Measurements from ENCODE around the gene FLNB. TPM values are rescaled to one million over a fixed set of nuclear protein-coding genes. Genes with fewer than 3 reads are reported as not detected.

The FLNB gene
- total RNA-seq, 1 donor from 2014 or later = 52.8 TPM

GRCh38 chr3:58154626-58155449, 146.6 kb downstream of the FLNB start:
- peak; percentile 27 for ATAC-seq
- DNase-seq (ENCODE audit: low spot score) = no peak

GRCh38 chr3:58155838-58156237, 147.6 kb downstream of the FLNB start:
- ATAC-seq (no peak), DNase-seq (ENCODE audit: low spot score) (no peak)

- no peak for DNase-seq (ENCODE audit: low spot score)
- ATAC-seq = no peak
Measured at GRCh38 chr3:58157700-58158099, 149.5 kb downstream of the FLNB start.

- DNase-seq (ENCODE audit: low spot score) (no peak), ATAC-seq (no peak)
Measured at GRCh38 chr3:58158442-58159153, 150.4 kb downstream of the FLNB start.

GRCh38 chr3:58160399-58160798, 152.2 kb downstream of the FLNB start:
- DNase-seq (ENCODE audit: low spot score) (no peak), ATAC-seq (no peak)

- peak; percentile 59 for DNase-seq (ENCODE audit: low spot score)
- ATAC-seq = no peak
Measured at GRCh38 chr3:58161435-58162398, 153.5 kb downstream of the FLNB start.

- ATAC-seq (no peak), DNase-seq (ENCODE audit: low spot score) (no peak)
Measured at GRCh38 chr3:58163234-58163633, 155.0 kb downstream of the FLNB start.

GRCh38 chr3:58164199-58164879, 156.1 kb downstream of the FLNB start:
- peak; percentile 96 for DNase-seq (ENCODE audit: low spot score)
- peak; percentile 77 for ATAC-seq

- ATAC-seq (peak; percentile 5), DNase-seq (ENCODE audit: low spot score) (no peak)
Measured at GRCh38 chr3:58164906-58165821, 156.9 kb downstream of the FLNB start.

GRCh38 chr3:58167431-58168351, 159.5 kb downstream of the FLNB start:
- peak; percentile 43 for ATAC-seq

GRCh38 chr3:58168498-58168897, 160.3 kb downstream of the FLNB start:
- DNase-seq (ENCODE audit: low spot score) = no peak

More at GRCh38 chr3:58167431-58168351, 159.5 kb downstream of the FLNB start:
- no peak for DNase-seq (ENCODE audit: low spot score)

GRCh38 chr3:58169371-58169770, 161.1 kb downstream of the FLNB start:
- ATAC-seq (no peak), DNase-seq (ENCODE audit: low spot score) (no peak)

More at GRCh38 chr3:58168498-58168897, 160.3 kb downstream of the FLNB start:
- peak; percentile 39 for ATAC-seq

- ATAC-seq (no peak), DNase-seq (ENCODE audit: low spot score) (no peak)
Measured at GRCh38 chr3:58170376-58170775, 162.2 kb downstream of the FLNB start.

GRCh38 chr3:58171126-58171525, 162.9 kb downstream of the FLNB start:
- ATAC-seq = no peak

GRCh38 chr3:58173029-58173668, 164.9 kb downstream of the FLNB start:
- ATAC-seq (no peak), DNase-seq (ENCODE audit: low spot score) (no peak)

More at GRCh38 chr3:58171126-58171525, 162.9 kb downstream of the FLNB start:
- DNase-seq (ENCODE audit: low spot score) = no peak

GRCh38 chr3:58173669-58174398, 165.6 kb downstream of the FLNB start:
- ATAC-seq (peak; percentile 46), DNase-seq (ENCODE audit: low spot score) (peak; percentile 90)

- no peak for ATAC-seq
- DNase-seq (ENCODE audit: low spot score) = no peak
Measured at GRCh38 chr3:58175187-58175436, 166.9 kb downstream of the FLNB start.
